NCI-H2107 (cell line): Measurements from ENCODE around the gene AADACL2.
"Not testable (repeated sequence)": the region's sequence is repeated elsewhere in the genome, so short reads cannot be mapped to it uniquely, and the experiment has no call there.

ENCODE experiments used
- DNase-seq: peaks from one replicate; lab custom pipeline; 2025; lab: John Stamatoyannopoulos, UW

The AADACL2 gene

GRCh38 chr3:151733613-151734012 is at the start of gene AADACL2:
Gene AADACL2 (plus strand): TSS chr3:151733927. CDS start chr3:151734036, 109 bp downstream.
- no peak for DNase-seq

GRCh38 chr3:151684094-151684493 is 49.6 kb upstream of the AADACL2 start:
- no peak for DNase-seq

- no peak for DNase-seq
Measured at GRCh38 chr3:151686257-151686656, 47.5 kb upstream of the AADACL2 start.

- DNase-seq = no peak
Measured at GRCh38 chr3:151687076-151687475, 46.7 kb upstream of the AADACL2 start.

- no peak for DNase-seq
Measured at GRCh38 chr3:151688571-151688970, 45.2 kb upstream of the AADACL2 start.

- DNase-seq = no peak
Measured at GRCh38 chr3:151690645-151691044, 43.1 kb upstream of the AADACL2 start.

- no peak for DNase-seq
Measured at GRCh38 chr3:151697496-151697895, 36.2 kb upstream of the AADACL2 start.

- no peak for DNase-seq
Measured at GRCh38 chr3:151707216-151707615, 26.5 kb upstream of the AADACL2 start.

- no peak for DNase-seq
Measured at GRCh38 chr3:151708868-151709267, 24.9 kb upstream of the AADACL2 start.

- no peak for DNase-seq
Measured at GRCh38 chr3:151709847-151710246, 23.9 kb upstream of the AADACL2 start.

- DNase-seq = no peak
Measured at GRCh38 chr3:151721294-151721693, 12.4 kb upstream of the AADACL2 start.

GRCh38 chr3:151722856-151723255 is 10.9 kb upstream of the AADACL2 start:
- peak; percentile 35 for DNase-seq

- DNase-seq = no peak
Measured at GRCh38 chr3:151724576-151725562, 8.9 kb upstream of the AADACL2 start.

GRCh38 chr3:151726016-151726415 is 7.7 kb upstream of the AADACL2 start:
- no peak for DNase-seq

GRCh38 chr3:151732861-151733260 is 866 bp upstream of the AADACL2 start:
- no peak for DNase-seq

GRCh38 chr3:151740581-151740980 is 6.9 kb downstream of the AADACL2 start:
- DNase-seq = no peak

- DNase-seq = no peak
Measured at GRCh38 chr3:151743855-151744254, 10.1 kb downstream of the AADACL2 start.

- DNase-seq = no peak
Measured at GRCh38 chr3:151750181-151750580, 16.5 kb downstream of the AADACL2 start.

GRCh38 chr3:151750678-151751077 is 17.0 kb downstream of the AADACL2 start:
- DNase-seq = no peak

- DNase-seq = no peak
Measured at GRCh38 chr3:151751161-151751560, 17.4 kb downstream of the AADACL2 start.

- no peak for DNase-seq
Measured at GRCh38 chr3:151753846-151754245, 20.1 kb downstream of the AADACL2 start.

- no peak for DNase-seq
Measured at GRCh38 chr3:151761581-151761980, 27.9 kb downstream of the AADACL2 start.

GRCh38 chr3:151764699-151765098 is 31.0 kb downstream of the AADACL2 start:
- not testable (repeated sequence) for DNase-seq

- DNase-seq = no peak
Measured at GRCh38 chr3:151765685-151766084, 32.0 kb downstream of the AADACL2 start.
